GM18951 (cell line): ENCODE data around the gene CHRNA4.

Experiments used
- POLR2A ChIP-seq: IDR thresholded peaks from 4 replicates; pipeline ENCODE4 v1.6.1; 2011; ENCODE audit warnings: mild to moderate bottlenecking; ENCODE audit not compliant: insufficient read length, insufficient read depth; ENCODE audit errors: extremely low read depth
- in situ Hi-C: fragments of 300-500 bp; cut with MboI; formaldehyde crosslinking; loops from one replicate; pipeline ENCODE4 v1.12.0; 2022; ENCODE audit warnings: low sequenced_read_pairs, mixed read lengths, inconsistent platforms; ENCODE audit not compliant: unreplicated experiment

CHRNA4 gene

DNA sequence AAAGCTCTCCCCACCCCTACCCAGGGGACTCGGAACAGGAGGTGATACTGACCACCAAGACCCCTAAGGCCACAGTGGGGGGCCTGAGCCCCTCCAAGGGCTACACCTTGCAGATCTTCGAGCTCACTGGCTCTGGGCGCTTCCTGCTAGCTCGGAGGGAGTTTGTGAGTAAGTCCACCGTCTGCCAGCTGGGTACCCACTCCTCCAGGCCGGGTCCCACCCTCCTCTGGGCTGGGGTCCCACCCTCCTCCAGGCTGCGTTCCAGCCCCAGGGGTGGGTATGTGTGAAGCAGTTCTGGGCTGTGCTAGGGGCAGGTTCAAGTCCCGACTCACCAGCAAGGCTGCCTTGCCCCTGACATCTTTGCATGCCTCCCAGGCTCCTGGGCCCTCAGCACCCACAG lies 55.8 kb downstream of the CHRNA4 start:
- in situ Hi-C loops, result no loop called here

GRCh38 chr20:63303095-63303666 lies 58.0 kb downstream of the CHRNA4 start:
- in situ Hi-C loops, result no loop called here

More for the DNA sequence above, 55.8 kb downstream of the CHRNA4 start:
- TF ChIP-seq POLR2A, result no peak

GRCh38 chr20:63301671-63302070 lies 59.5 kb downstream of the CHRNA4 start:
- in situ Hi-C loops, result no loop called here
- TF ChIP-seq POLR2A, result no peak

More at GRCh38 chr20:63303095-63303666, 58.0 kb downstream of the CHRNA4 start:
- no peak for TF ChIP-seq POLR2A

DNA sequence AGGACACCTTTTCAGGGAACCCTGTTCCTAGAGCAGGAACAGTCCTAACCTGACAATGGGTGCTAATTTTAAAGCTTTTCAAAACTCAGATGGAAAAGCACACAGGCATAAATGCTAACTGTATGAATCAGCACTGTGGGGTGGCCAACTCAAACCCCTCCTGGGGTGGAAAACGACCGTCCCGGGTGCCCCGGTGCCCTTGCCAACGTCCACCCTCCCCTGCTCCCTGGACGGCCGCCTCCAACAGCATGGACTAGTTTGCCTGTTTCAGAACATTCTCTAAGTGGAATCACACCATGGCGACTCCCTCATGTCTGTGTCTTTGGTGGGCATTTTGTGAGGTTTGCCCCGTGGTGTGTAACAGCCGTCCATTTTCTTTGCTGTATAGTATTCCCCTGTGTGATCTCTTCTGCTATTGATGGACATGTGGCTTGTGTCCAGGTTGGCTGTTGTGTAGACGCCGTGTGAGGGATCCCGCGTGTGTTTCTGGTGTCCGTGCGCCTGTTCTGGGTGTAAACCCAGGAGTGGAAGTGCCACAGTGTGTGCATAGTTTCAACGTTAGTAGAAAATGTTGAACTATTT lies 62.3 kb downstream of the CHRNA4 start:
- TF ChIP-seq POLR2A, result no peak
- in situ Hi-C loops, result no loop called here

DNA sequence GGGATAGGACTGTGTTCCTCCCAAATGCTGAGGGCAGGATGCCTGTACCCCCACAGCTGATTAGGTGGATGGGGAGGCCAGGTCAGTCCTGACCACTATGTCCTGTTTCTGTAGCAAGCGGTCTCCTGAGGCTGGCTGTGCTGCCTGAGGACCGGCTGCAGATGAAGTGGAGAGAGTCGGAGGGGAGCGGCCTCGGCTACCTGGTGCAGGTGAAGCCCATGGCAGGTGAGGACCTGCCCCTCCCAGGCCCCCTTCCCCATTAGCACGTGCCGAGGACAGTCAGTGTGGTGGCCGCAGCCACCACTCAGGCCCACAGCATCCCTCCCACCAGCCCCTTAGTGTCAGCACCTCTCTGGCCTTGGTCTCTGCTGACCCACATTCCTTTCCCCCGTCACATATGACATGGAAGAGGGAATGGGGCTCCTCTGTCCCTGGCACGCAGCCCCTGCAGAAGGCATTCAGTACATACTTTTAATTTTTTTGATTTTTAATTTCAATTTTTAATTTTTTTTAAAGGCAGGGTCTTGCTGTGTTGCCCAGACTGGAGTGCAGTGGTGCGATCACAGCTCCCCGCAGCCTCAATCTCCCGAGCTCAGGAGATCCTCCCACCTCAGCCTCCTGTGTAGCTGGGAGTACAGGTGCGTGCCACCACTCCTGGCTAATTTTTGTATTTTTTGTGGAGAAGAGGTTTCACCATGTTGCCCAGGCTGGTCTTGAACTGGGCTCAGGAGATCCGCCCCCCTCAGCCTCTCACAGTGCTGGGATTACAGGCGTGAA lies 63.2 kb downstream of the CHRNA4 start:
- TF ChIP-seq POLR2A, result no peak
- in situ Hi-C loops, result no loop called here

- no peak for TF ChIP-seq POLR2A
These were observed 63.8 kb downstream of the CHRNA4 start for GRCh38 chr20:63297371-63297781.

GRCh38 chr20:63296531-63297299 lies 64.4 kb downstream of the CHRNA4 start:
- in situ Hi-C loops, result no loop called here
- no peak for TF ChIP-seq POLR2A

More at GRCh38 chr20:63297371-63297781, 63.8 kb downstream of the CHRNA4 start:
- in situ Hi-C loops, result no loop called here

- in situ Hi-C loops, result no loop called here
- no peak for TF ChIP-seq POLR2A
These were observed 65.3 kb downstream of the CHRNA4 start for GRCh38 chr20:63295846-63296245.

DNA sequence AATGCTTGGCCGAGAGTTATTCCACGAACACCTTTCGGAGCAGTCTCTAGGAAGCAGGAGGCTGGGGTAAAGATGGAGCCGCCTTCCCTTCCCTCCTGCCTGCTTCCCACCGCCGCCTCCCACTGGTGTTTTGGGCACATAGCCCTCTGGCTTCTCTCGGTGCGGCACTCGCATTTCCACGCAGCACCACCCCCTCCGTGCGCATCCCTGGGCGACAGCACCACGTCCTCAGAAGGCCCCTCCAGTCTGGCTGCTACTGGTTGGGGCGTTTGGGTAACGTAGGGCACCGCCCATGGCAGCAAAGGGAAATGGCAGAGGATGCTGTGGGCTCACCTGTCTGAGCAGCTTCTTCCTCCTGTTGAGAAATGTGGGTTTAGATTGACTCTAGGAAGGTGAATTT lies 65.7 kb downstream of the CHRNA4 start:
- in situ Hi-C loops, result no loop called here

DNA sequence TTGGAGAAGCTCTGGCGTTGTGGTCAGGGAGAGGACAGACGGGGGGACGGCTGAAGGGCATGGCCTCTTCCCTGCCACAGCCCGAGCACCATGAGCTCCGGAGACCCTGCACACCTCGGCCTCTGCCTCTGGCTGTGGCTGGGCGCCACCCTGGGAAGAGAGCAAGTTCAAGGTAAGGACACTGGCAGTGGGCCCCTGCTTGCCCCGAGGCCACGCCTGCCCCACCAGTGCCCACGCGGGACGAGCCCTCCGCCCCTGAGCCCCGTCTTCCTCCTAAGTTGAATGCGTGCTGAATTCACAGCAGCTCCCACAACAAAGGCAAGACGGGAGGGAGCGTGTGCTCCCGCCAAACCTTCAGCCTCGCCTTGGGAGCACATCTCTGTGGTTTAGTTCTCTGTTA lies 66.1 kb downstream of the CHRNA4 start:
- TF ChIP-seq POLR2A, result no peak
- in situ Hi-C loops, result no loop called here

More for the DNA sequence above, 65.7 kb downstream of the CHRNA4 start:
- no peak for TF ChIP-seq POLR2A

- no peak for TF ChIP-seq POLR2A
- in situ Hi-C loops, result no loop called here
These were observed 66.6 kb downstream of the CHRNA4 start for GRCh38 chr20:63294536-63294900.

DNA sequence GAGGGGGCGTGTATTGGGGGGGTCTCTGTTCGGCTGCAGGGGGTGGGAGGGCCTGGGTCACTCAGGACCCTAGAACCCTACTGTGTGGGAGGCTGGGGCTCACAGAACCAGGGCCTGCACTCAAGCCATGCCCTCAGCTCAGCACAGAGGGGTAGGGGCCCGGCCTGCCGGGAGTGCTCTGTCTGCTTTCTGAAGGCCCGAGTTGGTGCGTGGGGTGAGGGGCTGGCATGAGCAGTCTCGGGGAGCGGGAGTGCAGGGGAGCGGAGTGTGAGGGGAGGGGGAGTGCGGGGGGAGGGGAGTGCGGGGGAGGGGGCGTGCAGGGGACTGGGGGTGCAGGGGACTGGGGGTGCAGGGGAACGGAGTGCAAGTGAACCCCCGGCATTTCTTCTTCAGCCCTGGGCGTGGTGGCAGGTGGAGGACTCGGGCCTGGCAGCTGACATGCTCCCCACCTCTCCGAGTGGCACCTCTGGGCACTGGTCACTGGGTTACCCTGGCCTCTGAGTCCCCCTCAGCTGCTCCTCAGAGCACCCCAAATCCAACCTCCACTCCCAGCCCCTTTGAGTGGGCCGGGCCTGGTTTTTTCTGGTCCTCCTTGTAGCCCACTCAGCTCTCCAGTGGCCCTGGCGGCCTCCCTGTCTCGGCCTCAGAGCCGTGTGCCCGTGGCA lies 67.1 kb downstream of the CHRNA4 start:
- TF ChIP-seq POLR2A, result no peak
- in situ Hi-C loops, result no loop called here

GRCh38 chr20:63293456-63293855 lies 67.7 kb downstream of the CHRNA4 start:
- no peak for TF ChIP-seq POLR2A
- in situ Hi-C loops, result no loop called here
